Measurements from ENCODE around the gene CUL1.

The CUL1 gene

GRCh38 chr7:148698397-148699023 lies at the start of gene CUL1:
CUL1 (plus strand) TSS chr7:148698903; CDS start chr7:148730123, 31,220 bp downstream.
- DNase-seq = peak; percentile 23

DNA sequence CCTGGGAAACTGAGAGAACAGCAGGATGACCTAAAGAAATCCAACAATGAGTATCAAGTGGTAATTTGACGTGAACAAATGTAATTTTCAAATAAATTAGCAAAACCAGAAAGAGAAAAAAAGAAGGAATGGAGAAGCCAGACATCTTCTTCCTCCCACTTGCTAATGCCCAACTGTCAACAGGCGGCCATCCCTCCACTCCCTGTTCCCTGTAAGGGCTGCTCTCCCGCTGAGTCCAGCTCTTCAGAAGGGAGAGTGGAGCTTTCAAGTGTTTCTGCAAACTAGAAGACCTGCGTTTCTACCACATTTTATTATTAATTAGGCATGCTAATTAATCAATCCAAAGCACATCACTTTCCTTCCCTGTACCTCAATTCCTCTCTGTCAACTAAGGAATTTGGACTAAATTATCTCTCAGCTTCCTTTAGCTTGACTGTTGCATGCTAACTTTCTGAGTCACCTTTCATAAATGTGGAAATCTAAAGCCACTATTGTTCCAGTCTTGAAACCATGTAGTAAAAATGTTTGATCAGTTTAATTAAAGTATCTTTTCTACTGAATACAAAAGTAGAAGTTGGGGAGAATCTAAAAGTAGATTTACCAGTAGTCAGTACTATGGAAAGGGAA lies 48.4 kb upstream of the CUL1 start:
- no peak for DNase-seq

DNA sequence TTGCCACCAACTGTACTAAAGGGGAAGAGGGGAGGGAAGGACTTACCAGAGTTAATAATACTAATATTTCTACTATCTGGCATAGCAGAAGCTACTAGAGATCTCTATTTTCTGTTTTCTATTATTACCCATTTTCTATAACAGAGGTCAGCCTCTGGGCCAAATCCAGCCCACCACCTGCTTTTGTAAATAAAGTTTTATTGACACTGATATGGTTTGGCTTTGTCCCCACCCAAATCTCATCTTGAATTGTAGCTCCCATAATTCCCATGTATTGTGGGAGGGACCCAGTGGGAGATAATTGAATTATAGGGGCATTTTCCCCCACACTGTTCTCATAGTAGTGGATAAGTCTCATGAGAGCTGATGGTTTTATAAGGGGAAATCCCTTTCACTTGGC lies 45.9 kb upstream of the CUL1 start:
- no peak for DNase-seq

DNA sequence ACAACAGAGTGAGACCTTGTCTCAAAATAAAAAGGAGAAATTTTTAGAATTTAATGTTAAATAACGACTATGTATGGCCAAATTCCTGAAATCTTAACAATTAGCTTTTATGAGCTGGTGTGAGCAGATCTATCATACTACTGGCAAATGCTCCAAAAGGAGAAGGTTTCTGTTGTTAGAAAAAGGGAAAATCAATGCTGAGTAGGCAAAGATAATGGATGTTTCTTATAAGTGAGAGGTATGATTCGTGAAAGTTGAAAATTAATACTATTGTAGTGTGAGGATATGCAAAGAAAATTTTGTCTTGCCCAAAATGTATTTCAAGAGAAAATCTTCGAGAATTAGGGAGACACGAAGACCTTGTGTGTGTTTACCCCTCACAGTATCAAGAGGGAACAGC lies 40.8 kb upstream of the CUL1 start:
- DNase-seq = no peak

DNA sequence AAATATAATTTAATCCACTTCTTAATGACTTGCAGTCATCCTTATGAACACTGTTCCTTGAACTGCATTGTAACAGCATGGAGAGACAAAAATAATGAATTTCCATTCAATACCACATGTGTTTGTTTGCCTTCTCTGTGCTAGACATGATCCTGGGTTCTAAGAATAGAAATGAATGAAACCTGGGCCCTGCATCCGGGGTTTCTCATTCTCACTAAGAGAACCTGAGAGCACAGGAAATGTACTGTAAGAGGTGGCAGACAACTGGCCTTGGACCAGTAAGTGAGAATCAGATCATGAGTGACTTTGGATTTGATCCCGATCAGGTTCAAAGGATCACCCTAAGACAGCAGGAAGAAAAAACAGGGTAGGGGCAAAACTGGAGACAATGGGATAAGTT lies 37.2 kb upstream of the CUL1 start:
- no peak for DNase-seq

DNA sequence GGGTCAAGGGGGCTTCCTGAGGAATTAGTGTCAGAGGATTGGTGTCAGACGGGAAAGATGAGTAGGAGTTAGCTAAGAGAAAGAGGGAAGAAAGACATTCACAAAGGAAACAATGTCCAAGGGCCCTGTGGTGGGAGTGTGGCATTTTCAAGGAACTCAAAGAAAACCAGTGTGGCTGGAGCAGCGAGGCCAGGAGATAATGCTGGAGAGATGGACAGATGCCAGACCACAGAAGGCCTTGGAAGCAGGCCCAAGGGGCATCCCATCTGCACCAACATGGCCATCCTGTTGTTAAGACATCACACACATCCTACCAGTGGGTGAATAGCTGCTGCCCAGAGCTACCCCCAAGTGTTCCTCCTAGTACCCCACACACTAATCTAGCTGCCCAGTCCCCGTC lies 36.1 kb upstream of the CUL1 start:
- DNase-seq = no peak

DNA sequence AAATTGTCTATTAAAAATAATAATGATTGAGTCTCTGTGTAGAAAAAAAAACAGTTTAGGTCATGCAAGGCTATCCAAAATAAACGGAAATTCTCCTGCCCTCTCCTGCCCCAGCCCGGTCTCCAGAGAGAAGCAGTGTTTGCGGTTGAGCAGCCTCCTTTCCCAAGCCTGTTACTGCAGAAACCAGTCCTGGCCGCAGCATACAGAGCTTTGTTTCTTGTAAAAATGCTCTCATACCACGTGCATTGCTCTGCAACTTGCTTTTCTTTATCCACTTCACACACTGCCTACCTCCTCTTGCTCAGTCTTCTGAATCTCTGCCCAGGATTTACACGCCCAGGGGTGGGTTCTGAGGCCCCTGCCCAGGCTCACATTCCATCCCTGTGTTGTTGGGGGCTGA lies 34.4 kb upstream of the CUL1 start:
- DNase-seq = no peak

- no peak for DNase-seq
Observed at GRCh38 chr7:148665221-148665620, 33.5 kb upstream of the CUL1 start.

DNA sequence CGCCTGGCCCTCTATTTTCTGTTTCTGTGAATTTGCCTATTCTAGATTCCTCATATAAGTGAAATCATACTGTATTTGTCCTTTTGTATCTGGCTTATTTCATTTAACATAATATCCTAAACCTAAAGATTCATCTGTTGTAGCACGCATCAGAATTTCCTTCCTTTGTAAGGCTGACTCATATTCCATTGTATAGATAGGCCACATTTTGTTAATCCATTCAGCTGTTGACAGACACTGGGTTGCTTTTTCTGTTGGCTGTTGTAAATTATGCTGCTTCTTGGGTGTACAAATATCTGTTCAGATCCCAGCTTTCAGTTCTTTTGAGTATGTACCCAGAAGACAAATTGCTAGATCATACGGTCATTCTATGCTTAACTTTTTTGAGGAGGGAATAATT lies 28.8 kb upstream of the CUL1 start:
- DNase-seq = no peak

DNA sequence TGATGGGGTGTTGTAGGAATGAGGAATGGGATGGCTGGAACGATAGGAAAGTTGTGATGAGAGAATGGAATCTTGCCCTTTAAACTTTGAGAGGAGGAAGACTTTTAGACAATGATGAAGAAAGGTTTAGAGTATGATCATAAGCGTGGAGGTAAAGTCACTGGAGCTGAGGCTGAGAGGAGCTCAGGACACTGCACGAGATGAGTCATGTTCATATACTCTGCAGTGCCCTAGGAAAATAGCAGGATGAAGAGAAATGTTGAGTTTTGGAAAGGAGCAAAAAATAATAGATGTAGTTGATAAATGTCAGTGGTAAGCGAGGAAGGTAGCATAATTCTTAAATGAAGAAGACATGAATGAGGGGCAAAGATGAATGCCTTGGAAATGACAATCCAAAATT lies 28.3 kb upstream of the CUL1 start:
- no peak for DNase-seq

DNA sequence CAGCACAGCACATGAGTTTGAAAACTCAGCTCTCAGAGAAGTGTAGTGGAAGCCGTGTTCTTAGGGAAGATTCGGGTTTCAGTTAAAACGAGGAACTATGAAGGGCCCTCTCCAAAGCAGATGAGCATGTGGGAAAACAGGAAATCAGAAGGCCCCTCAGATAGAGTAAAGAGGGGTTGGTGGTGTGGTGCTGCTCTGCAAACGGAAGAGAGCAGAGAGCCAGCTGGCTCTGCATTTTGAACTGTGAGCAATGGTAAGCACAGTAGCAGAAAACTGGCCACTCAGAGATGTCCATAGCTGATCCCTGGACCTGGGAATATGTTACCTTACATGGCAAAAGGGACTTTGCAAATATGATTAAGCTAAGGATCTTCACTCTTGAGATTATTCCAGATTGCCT lies 27.9 kb upstream of the CUL1 start:
- no peak for DNase-seq

- no peak for DNase-seq
Observed at GRCh38 chr7:148672041-148672440, 26.7 kb upstream of the CUL1 start.

DNA sequence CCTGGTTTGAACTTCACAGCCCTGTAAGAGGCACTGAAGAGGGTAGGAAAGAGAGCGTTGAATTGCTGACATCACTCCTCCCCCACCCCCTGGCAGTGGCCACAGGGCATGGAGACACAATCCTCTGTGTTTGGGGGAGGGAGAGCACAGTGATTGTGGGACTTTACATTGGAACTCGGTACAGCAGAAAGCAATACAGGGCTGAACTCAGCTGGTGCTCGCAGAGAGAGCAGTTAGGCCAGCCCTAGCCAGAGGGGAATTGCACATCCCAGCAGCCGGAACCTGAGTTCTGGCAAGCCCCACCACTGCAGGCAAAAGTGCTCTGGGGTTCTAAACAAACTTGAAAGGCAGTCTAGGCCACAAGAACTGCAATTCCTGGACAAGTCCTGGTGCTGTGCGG lies 24.0 kb upstream of the CUL1 start:
- DNase-seq = no peak

- DNase-seq = no peak
Observed at GRCh38 chr7:148676291-148676690, 22.4 kb upstream of the CUL1 start.

GRCh38 chr7:148681821-148682220 lies 16.9 kb upstream of the CUL1 start:
- no peak for DNase-seq

DNA sequence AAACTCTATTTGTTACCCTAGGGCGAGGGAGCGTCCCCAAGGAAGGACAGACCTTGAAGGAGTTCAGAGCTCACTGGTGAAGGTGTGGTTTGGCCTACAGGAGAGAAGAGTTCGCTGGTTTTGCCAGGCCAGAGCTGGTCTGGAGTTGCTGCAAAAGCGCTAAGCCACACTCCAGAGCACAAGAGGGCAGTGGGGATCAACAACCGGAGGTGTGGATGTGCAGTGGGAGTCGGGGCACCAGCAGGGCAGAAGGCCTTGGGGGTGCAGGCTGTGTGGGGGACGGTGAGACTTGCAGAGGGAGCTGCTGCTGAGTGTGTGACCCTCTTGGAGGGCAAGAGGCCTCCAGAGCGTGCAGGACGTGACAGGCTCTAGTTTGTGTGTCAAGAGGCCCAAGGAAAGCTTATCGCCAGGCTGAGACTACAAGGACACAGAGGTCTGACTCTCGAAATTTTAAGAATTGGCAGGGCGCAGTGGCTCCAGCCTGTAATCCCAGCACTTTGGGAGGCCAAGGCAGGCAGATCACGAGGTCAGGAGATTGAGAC lies 14.3 kb upstream of the CUL1 start:
- DNase-seq = no peak

DNA sequence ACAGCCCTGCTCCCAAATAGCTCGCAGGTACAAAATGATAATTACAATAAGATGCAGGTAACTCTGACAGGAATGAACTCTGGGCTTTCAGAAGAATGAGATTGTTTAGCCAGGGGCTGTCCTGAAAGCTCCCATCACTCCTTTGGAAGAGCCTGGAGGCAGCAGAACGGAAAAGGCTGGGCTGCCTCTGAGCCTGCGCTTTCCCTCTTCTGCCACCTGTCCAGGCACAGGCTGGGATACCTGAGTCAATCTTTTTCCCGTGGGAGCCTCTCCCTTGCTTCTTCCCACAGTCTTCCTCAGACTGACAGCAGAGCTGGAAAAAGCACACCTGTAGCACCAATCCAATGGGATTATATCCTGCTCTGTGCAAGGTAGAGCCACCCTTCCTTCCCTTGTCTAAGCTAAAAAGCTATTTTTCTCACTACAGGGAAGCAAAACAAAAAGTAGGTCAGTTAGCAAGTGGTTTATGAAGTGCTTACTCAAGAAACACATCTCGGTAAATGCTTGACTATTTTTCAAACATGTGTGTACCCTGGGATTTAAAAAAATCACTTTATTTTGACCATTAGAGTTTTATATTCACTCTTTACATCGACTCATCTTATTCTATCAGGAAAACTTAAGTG lies 12.3 kb upstream of the CUL1 start:
- no peak for DNase-seq

- DNase-seq = no peak
Observed at GRCh38 chr7:148687555-148687954, 11.1 kb upstream of the CUL1 start.

GRCh38 chr7:148688526-148688925 lies 10.2 kb upstream of the CUL1 start:
- DNase-seq = no peak

GRCh38 chr7:148693651-148694050 lies 5.1 kb upstream of the CUL1 start:
- no peak for DNase-seq

DNA sequence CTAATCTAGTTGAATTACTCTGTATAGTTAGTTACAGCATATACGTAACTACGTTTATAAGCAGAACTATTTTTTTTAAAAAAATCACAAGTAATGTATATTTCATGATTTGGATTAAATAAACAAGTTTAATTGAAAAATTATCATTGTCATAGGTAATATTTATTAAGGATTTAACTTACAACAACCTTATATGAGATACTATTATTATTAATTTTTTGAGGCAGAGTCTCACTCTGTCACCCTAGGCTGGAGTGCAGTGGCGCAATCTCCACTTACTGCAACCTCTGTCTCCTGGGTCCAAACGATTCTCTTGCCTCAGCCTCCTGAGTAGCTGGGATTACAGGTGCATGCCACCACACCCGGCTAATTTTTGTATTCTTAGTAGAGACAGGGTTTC lies 4.1 kb upstream of the CUL1 start:
- no peak for DNase-seq

DNA sequence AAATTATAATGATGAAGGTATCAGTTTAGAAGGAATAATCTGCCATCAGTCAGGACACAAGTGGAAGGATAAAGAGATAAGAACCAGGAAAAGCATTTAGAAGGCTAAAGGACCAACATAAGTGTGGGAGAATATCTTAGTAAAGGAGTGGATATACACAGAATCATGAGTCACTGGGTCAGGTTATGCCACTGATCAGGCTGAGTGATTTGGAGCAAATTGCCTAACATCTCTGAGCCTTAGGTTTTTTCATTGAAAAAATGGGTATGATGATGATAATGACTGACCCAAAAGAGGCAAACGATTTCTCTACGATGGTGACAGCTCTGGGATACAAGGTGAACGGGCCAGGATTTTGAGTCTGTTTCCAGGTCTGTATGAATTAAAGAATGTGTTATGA lies 2.8 kb upstream of the CUL1 start:
- DNase-seq = no peak

- DNase-seq = no peak
Observed at GRCh38 chr7:148696787-148697186, 1.9 kb upstream of the CUL1 start.

- DNase-seq = no peak
Observed at GRCh38 chr7:148697256-148698006, 1.3 kb upstream of the CUL1 start.
